GM19043 (cell line): ENCODE data around the gene MEG3.

Experiments
- ATAC-seq: cut with Tn5 transposase; IDR thresholded peaks from one replicate; pipeline ENCODE4 v1.9.1; 2021; ENCODE audit warnings: low read depth; ENCODE audit not compliant: unreplicated experiment

Gene MEG3

GRCh38 chr14:100892496-100893227 is 66.7 kb downstream of the MEG3 start:
- no peak for ATAC-seq

GRCh38 chr14:100893228-100893601 is 67.3 kb downstream of the MEG3 start:
- ATAC-seq = no peak

- ATAC-seq = no peak
Measured at GRCh38 chr14:100893760-100894159, 67.8 kb downstream of the MEG3 start.

- ATAC-seq = no peak
Measured at GRCh38 chr14:100894416-100894815, 68.5 kb downstream of the MEG3 start.

GRCh38 chr14:100895411-100895810 is 69.5 kb downstream of the MEG3 start:
- ATAC-seq = no peak

- ATAC-seq = no peak
Measured at GRCh38 chr14:100896369-100897060, 70.6 kb downstream of the MEG3 start.

GRCh38 chr14:100898465-100898864 is 72.5 kb downstream of the MEG3 start:
- no peak for ATAC-seq

GRCh38 chr14:100898935-100899883 is 73.3 kb downstream of the MEG3 start:
- ATAC-seq = no peak

- ATAC-seq = no peak
Measured at GRCh38 chr14:100899884-100900771, 74.2 kb downstream of the MEG3 start.

- ATAC-seq = no peak
Measured at GRCh38 chr14:100900837-100901390, 75.0 kb downstream of the MEG3 start.

GRCh38 chr14:100901391-100902183 is 75.7 kb downstream of the MEG3 start:
- no peak for ATAC-seq

GRCh38 chr14:100902295-100903133 is 76.6 kb downstream of the MEG3 start:
- ATAC-seq = no peak

- ATAC-seq = no peak
Measured at GRCh38 chr14:100903134-100903468, 77.2 kb downstream of the MEG3 start.

GRCh38 chr14:100903672-100904185 is 77.8 kb downstream of the MEG3 start, which contains the start of gene RTL1:
Gene RTL1, minus strand, starts transcription at chr14:100903722. Its CDS starts 18,934 bp downstream, at chr14:100884788.
- ATAC-seq = no peak

- no peak for ATAC-seq
Measured at GRCh38 chr14:100904307-100905087, 78.6 kb downstream of the MEG3 start.

GRCh38 chr14:100905166-100905565 is 79.2 kb downstream of the MEG3 start:
- no peak for ATAC-seq

GRCh38 chr14:100906420-100906819 is 80.5 kb downstream of the MEG3 start:
- ATAC-seq = no peak
